Endothelial cell of umbilical vein (primary cell): ENCODE measurements around the gene ATP6V0C. TPM values are rescaled to one million over a fixed set of nuclear protein-coding genes. Genes with fewer than 3 reads are reported as not detected.

Experiments used
- BruUV-seq: library from RNA; stranded (reverse); fragments of 400-500 nt; replicated peaks from 2 replicates; lab custom pipeline; 2021; lab: Mats Ljungman, UMichigan
- CTCF ChIA-PET: fragments of 300-600, 350-600 bp; sonication (Branson Sonifier 250); formaldehyde crosslinking; loops from one replicate; lab custom pipeline; 2021; ENCODE audit warnings: antibody characterized with exemption, inconsistent platforms; lab: Charles Lee
- POLR2A ChIA-PET: fragments of 300-600, 350-600 bp; sonication (Branson Sonifier 250); formaldehyde crosslinking; loops from one replicate; lab custom pipeline; 2021; ENCODE audit warnings: antibody characterized with exemption, inconsistent platforms; lab: Charles Lee
- DNase-seq: peaks from one replicate; pipeline ENCODE4 v3.0.0-alpha.2; 2011; ENCODE audit warnings: low read depth, low spot score
- FAIRE-seq: peaks from 2 replicates; lab custom pipeline; 2011; peaks lifted over from hg19 to GRCh38; lab: Jason Lieb, UNC
- H2AFZ ChIP-seq: 2 replicates; pipeline ENCODE4 v1.6.0; 2012; ENCODE audit warnings: low read depth, low read length, control low read depth, inconsistent platforms
- H3K27ac ChIP-seq: 2 replicates; pipeline ENCODE4 v1.5.1; 2011; ENCODE audit warnings: low read depth, mild to moderate bottlenecking, control low read depth, low read length, moderate library complexity; ENCODE audit not compliant: insufficient read depth
- H3K27me3 ChIP-seq, 2 experiments: 2 replicates each; pipeline versions ENCODE4 v1.6.0 to v1.6.1; 2011; ENCODE audit warnings: low read length in 2 of 2, mixed read lengths in 1 of 2; ENCODE audit not compliant: control insufficient read depth in 2 of 2, insufficient read depth in 2 of 2
- H3K36me3 ChIP-seq, 2 experiments: 2 replicates in 1 of 2; 3 replicates in 1 of 2; pipeline ENCODE4 v1.5.1; 2011; ENCODE audit warnings: low read length in 2 of 2, mild to moderate bottlenecking in 1 of 2, moderate library complexity in 1 of 2; ENCODE audit not compliant: control insufficient read depth in 2 of 2, insufficient read depth in 2 of 2; ENCODE audit errors: extremely low read depth in 1 of 2
- H3K4me1 ChIP-seq: 3 replicates; pipeline ENCODE4 v1.5.1; 2011; ENCODE audit warnings: mild to moderate bottlenecking, low read length; ENCODE audit not compliant: control insufficient read depth, insufficient read depth; ENCODE audit errors: extremely low read depth
- H3K4me2 ChIP-seq: 2 replicates; pipeline ENCODE4 v1.6.1; 2011; ENCODE audit warnings: low read length, control low read depth, mixed read lengths; ENCODE audit not compliant: insufficient read depth
- H3K4me3 ChIP-seq, 3 experiments: fragments of 200-600 bp in 1 of 3; sonication (generic), shearing (Covaris generic) in 1 of 3; replicated peaks in 1 of 3; 2 replicates each; pipeline ENCODE4 v1.5.1; 2011 to 2016; ENCODE audit warnings: control low read depth in 3 of 3, low read length in 3 of 3, mild to moderate bottlenecking in 2 of 3, inconsistent platforms in 1 of 3, low read depth in 1 of 3, moderate library complexity in 1 of 3; ENCODE audit not compliant: insufficient read depth in 1 of 3
- H3K79me2 ChIP-seq: 2 replicates; pipeline ENCODE4 v1.6.0; 2012; ENCODE audit warnings: low read length, inconsistent platforms; ENCODE audit not compliant: control insufficient read depth, insufficient read depth
- H3K9ac ChIP-seq: replicated peaks from 2 replicates; pipeline ENCODE3; 2011; ENCODE audit warnings: low read length, control low read depth; ENCODE audit not compliant: insufficient read depth; ENCODE audit errors: extremely low read depth
- H3K9me1 ChIP-seq: replicated peaks from 3 replicates; pipeline ENCODE4 v1.6.0; 2011; ENCODE audit warnings: mild to moderate bottlenecking, low read length; ENCODE audit not compliant: control insufficient read depth, insufficient read depth; ENCODE audit errors: extremely low read depth
- H3K9me3 ChIP-seq: replicated peaks from 2 replicates; pipeline ENCODE4 v1.5.1; 2012; ENCODE audit warnings: low read length, inconsistent platforms; ENCODE audit not compliant: control insufficient read depth, insufficient read depth
- H4K20me1 ChIP-seq: replicated peaks from 2 replicates; pipeline ENCODE3; 2011; ENCODE audit warnings: mild to moderate bottlenecking, low read length; ENCODE audit not compliant: control insufficient read depth, insufficient read depth; ENCODE audit errors: extremely low read depth
- CTCF ChIP-seq, 2 donors: IDR thresholded peaks; 1 replicate in 1 of 2; 2 replicates in 1 of 2; pipeline ENCODE4 v1.5.1; 2011; ENCODE audit warnings: low read length in 2 of 2, mild to moderate bottlenecking in 2 of 2, moderate library complexity in 2 of 2, control low read depth in 1 of 2, inconsistent platforms in 1 of 2, low read depth in 1 of 2; ENCODE audit not compliant: insufficient read depth in 1 of 2; ENCODE audit errors: extremely low read depth in 1 of 2
- EZH2 ChIP-seq: IDR thresholded peaks from 2 replicates; pipeline ENCODE4 v1.6.1; 2012; ENCODE audit warnings: borderline replicate concordance, low read depth, mild to moderate bottlenecking, moderate library complexity, low read length, inconsistent platforms; ENCODE audit not compliant: severe bottlenecking
- FOS ChIP-seq: IDR thresholded peaks from 2 replicates; pipeline ENCODE4 v1.6.1; 2011; ENCODE audit warnings: mild to moderate bottlenecking, low read length, moderate library complexity, borderline replicate concordance; ENCODE audit not compliant: insufficient read depth
- GATA2 ChIP-seq: IDR thresholded peaks from 2 replicates; pipeline ENCODE4 v1.7.0; 2011; ENCODE audit warnings: low read depth, mild to moderate bottlenecking, moderate library complexity, mixed read lengths, low read length; ENCODE audit not compliant: insufficient read length, insufficient read depth
- JUN ChIP-seq: IDR thresholded peaks from 2 replicates; pipeline ENCODE4 v1.6.1; 2011; ENCODE audit warnings: borderline replicate concordance, low read depth; ENCODE audit not compliant: insufficient read length, insufficient read depth
- MAX ChIP-seq: IDR thresholded peaks from 2 replicates; pipeline ENCODE4 v1.6.1; 2011; ENCODE audit not compliant: insufficient read depth, insufficient read length
- MYC ChIP-seq: IDR thresholded peaks from one replicate; pipeline ENCODE4 v1.6.1; 2011; ENCODE audit warnings: mild to moderate bottlenecking, low read depth, low read length
- POLR2A ChIP-seq: IDR thresholded peaks from 2 replicates; pipeline ENCODE4 v1.6.1; 2012; ENCODE audit warnings: low read depth, mild to moderate bottlenecking, control low read depth, low read length
- POLR2AphosphoS5 ChIP-seq: IDR thresholded peaks from 2 replicates; pipeline ENCODE4 v1.6.1; 2012; ENCODE audit warnings: low read depth, mild to moderate bottlenecking, control low read depth, low read length, moderate library complexity; ENCODE audit not compliant: insufficient read depth
- dilution Hi-C: fragments of 300-500 bp; cut with MboI; formaldehyde crosslinking; loops from one replicate; pipeline ENCODE4 v1.15.0; 2019; ENCODE audit warnings: low sequenced_read_pairs; ENCODE audit not compliant: extremely low pct_ligation_motif_present
- intact Hi-C: fragments of 100-400 bp; cut with micrococcal nuclease; formaldehyde crosslinking; loops from one replicate; pipeline ENCODE4 v1.10.0; 2022
- polyA plus RNA-seq, 4 experiments: library from polyadenylated mRNA; depleted of rRNA in 3 of 4; stranded (reverse) in 3 of 4; unstranded in 1 of 4; fragments of >200 nt; gene quantifications; 2 replicates each; pipeline versions ENCODE4 v1.2.1 to v1.2.3, GENCODE V29; 2011 to 2012; ENCODE audit warnings: missing spikeins in 1 of 4
- total RNA-seq: library from RNA; stranded (reverse); gene quantifications from 2 replicates; pipeline ENCODE4 v1.2.3, GENCODE V29; 2021

ATP6V0C gene
- total and polyA plus RNA-seq, 2 donors (not counting 3 experiments of a cell fraction or from before 2014, with no cell fraction given): 146 to 194 TPM

- ChIA-PET CTCF (interaction anchor here (1.5 kb wide), 1 partner anchor 157 kb away, joined by 3 read pairs; the partner anchor contains the start of gene ABCA3), POLR2A (no interaction called here)
- H3K9ac ChIP-seq: no peak overlapping the region
- no peak overlapping the region for H3K4me2 ChIP-seq
- intact Hi-C loops: no loop called here
- no peaks in the 10 kb centered on the region for H3K4me1 ChIP-seq
- TF ChIP-seq POLR2A (no peak), POLR2AphosphoS5 (no peak), EZH2 (no peak), GATA2 (no peak), MAX (no peak), MYC (no peak), FOS (no peak), CTCF (IDR thresholded peaks at IDR 0.05; ENCODE audit: extremely low read depth in 1 of 2, insufficient read depth in 1 of 2, low read depth in 1 of 2, low read length in 2 of 2) (no peak), JUN (no peak)
- no TSS peak for BruUV-seq
- H3K9me3 ChIP-seq: no peaks in the 10 kb centered on the region
- no peak overlapping the region for H3K27ac ChIP-seq
- H3K36me3 ChIP-seq: peaks cover 0 to 16% of the 10 kb centered on the region in 2 experiments
- H3K9me1 ChIP-seq: no peaks in the 10 kb centered on the region
- H3K79me2 ChIP-seq: no peaks in the 10 kb centered on the region
- dilution Hi-C loops: no loop called here
- DNase-seq (no peak), FAIRE-seq (no peak)
- H4K20me1 ChIP-seq: no peaks in the 10 kb centered on the region
- no peak overlapping the region for H3K4me3 ChIP-seq
- H2AFZ ChIP-seq: no peak overlapping the region
- H3K27me3 ChIP-seq: no peaks in the 10 kb centered on the region
Measured at GRCh38 chr16:2497116-2497630, 16.6 kb upstream of the ATP6V0C start.
